Erythroblast (primary cell): ENCODE results near the gene RELT.
"Not testable (repeated sequence)": the region's sequence is repeated elsewhere in the genome, so short reads cannot be mapped to it uniquely, and the experiment has no call there.

Experiments used
- DNase-seq, 2 experiments: peaks; one replicate each; lab custom pipeline; 2025; lab: John Stamatoyannopoulos, UW
- GATA1 ChIP-seq: IDR thresholded peaks from 2 replicates; pipeline ENCODE4 v1.6.1; 2011; ENCODE audit warnings: low read depth, mild to moderate bottlenecking, control low read depth, low read length, moderate library complexity
- POLR2A ChIP-seq: IDR thresholded peaks from 2 replicates; pipeline ENCODE4 v1.6.1; 2011; ENCODE audit warnings: mild to moderate bottlenecking, low read length

RELT gene

DNA sequence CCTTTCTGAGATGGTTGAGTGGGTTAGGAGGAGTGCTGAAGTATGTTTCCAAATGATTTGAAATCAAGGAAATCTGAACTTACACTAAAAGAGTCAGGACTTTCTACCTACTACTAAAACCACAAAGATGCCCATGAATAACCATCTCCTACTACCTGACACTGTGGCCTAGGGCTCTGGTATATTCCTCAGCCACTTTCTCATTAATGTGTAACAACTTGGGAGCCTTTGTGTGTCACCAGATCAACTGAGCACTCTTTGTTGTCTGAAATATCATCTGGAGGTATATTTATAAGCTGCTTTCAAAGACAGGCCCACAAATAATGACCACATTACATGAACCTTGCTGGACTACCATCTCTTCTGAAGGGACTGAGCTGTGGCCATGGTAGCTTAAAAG, 43.9 kb downstream of the RELT start:
- TF ChIP-seq GATA1 = no peak
- TF ChIP-seq POLR2A = no peak
- no peak for DNase-seq

GRCh38 chr11:73422886-73423285, 46.7 kb downstream of the RELT start:
- DNase-seq = no peak
- TF ChIP-seq POLR2A = no peak
- TF ChIP-seq GATA1 = no peak

- TF ChIP-seq GATA1 = no peak
- no peak for TF ChIP-seq POLR2A
- DNase-seq = no peak
Measured at GRCh38 chr11:73423506-73423905, 47.3 kb downstream of the RELT start.

GRCh38 chr11:73425108-73425507, 48.9 kb downstream of the RELT start:
- DNase-seq = no peak
- TF ChIP-seq GATA1 = no peak
- no peak for TF ChIP-seq POLR2A

GRCh38 chr11:73426219-73426850, 50.1 kb downstream of the RELT start:
- TF ChIP-seq GATA1 (no peak), POLR2A (no peak)
- no peak for DNase-seq

GRCh38 chr11:73428227-73428626, 52.0 kb downstream of the RELT start:
- no peak for TF ChIP-seq POLR2A
- TF ChIP-seq GATA1 = no peak
- DNase-seq = no peak

- TF ChIP-seq GATA1 (no peak), POLR2A (no peak)
- DNase-seq = no peak
Measured at GRCh38 chr11:73428699-73429098, 52.5 kb downstream of the RELT start.

DNA sequence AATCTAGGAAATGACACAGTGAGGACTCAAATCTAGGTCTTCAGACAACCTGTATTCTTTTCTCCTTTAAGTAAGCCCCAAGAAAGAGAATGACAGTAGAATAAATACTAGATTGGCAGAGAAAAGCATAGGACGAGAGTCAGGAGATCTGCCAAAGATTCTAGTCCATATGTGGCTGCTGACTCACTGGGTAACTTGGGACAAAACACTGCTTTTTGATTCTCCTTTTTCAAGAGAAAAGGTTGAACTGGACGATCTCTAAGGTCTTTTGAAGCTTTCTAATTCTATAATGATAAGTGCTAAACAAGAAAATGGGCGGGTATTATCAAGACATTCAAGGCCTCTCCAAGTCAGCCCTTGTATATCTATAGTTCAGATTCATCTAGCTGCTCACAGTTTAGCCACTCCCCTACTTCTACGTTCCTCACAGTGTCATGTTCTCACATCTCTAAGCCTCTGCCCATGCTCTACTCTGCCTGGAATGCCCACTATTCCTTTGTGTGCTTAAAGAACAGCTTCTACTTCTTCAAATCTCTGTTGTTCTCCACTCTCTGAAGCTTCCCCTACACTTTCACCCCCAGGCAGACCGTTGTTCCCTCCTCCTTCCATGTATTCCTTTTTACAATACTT, 53.0 kb downstream of the RELT start:
- TF ChIP-seq POLR2A = no peak
- no peak for TF ChIP-seq GATA1
- peak; percentile 8 to 10 for DNase-seq

DNA sequence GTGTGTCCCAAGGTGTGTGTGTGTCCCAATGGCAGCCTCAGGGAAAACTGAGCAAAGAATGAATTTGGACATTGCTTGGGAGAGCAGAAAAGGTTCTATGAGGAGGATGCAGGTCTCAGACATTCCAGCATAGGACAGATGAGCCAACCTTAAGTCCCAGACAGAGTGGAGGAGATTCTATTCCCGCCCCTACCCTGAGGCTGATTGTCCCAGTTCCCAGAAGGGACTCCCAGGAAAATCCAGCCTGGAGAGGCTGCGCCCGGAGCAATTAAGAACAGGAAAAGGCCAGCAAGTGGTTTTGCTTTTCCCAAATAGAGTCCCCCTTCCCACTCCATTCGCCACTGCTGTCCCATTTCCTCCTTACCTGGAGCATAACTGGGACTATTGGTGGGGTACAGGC, 54.1 kb downstream of the RELT start:
- TF ChIP-seq GATA1 (no peak), POLR2A (no peak)
- no peak for DNase-seq

DNA sequence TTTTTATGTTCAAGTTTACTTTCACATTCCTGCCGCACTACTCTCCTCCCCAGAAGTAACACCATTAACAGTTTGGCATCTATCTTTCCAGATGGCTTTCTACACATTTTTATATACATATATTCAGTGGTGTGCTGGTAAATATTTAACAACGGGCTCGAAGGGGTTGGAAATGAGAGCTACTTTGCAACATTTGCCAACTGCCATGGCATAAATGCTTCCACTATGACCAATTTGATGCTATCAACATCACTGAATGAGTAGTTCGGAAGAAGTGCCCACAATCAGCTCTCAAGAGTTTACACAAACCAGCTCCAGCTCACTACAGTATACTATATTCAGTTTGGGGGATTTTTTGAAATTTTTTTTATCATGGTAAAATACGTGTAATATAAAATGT, 55.2 kb downstream of the RELT start:
- TF ChIP-seq GATA1 (no peak), POLR2A (no peak)
- no peak for DNase-seq

DNA sequence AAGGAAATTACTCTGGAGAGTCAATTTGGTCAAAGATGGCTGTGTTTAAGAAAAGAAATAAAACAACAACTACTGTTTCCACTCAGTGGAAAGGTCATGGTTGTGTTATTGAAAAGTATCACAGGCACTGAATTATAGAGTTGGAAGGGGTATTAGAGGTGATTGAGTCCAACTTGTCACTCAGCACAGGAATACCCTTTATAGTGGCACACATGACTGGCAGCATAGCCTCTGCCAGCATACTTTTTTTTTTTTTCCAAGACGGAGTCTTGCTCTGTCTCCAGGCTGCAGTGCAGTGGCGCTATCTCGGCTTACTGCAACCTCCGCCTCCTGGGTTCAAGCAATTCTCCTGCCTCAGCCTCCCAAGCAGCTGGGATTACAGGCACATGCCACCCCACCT, 60.7 kb downstream of the RELT start:
- not testable (repeated sequence) for DNase-seq

DNA sequence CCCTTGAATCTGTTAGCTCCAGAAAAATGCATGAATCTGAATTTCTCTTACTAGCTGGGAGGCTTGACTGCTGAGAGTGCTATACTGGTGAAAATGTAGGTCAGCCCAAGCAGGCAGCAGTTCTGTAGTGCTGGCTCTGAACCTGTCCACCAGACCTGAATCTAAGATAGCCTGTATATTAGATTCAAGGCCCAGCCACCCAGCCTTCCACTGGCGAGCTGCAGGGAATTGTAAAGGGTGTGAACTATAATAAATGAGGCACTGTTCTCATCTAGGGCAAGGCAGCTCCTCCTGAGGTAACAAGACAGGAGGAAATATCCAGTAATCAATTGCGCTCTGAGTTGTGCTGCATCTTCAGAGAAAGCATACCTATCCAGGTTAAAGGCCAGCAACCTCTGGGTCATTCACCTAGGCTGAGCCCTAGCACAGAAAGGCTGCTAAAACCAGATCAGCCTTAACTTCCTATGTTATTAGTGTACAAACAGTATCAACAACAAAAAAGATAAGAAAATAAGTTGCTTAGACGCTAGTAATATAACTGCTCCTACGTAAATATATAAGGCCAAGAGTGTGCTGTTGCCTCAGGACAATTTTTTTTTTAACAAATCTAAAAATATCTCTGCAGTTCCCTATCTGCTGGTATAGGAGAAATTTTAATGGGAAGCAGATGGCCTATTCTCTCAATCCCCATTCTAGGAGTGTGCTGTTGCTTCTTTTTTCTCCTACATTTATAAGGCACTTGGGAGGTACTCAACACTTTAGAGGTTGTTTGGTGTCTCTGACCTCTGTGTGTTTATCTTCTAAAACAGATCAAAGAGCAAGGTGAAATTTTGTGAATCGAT, 63.0 kb downstream of the RELT start:
- no peak for TF ChIP-seq GATA1
- TF ChIP-seq POLR2A = no peak

DNA sequence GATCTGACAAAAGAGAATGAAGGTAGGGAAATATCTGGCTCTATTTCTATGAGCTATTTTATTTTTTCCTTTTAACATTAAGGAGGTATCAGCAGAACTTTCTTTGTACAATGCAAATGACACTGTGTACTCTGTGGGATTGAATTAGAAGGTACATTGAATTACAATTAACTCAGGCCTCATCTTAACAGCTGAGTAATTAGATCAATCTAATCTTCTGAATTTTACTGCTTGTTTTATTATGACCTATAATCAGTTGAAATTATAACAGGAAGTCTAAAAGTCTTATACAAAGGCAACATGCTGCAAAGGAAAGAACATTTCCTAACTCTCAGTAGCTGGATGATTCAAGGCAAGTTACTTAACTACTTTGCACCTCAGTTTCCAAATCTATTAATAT, 69.8 kb downstream of the RELT start:
- TF ChIP-seq GATA1 (no peak), POLR2A (no peak)
- no peak for DNase-seq

More for the DNA sequence above, 63.0 kb downstream of the RELT start:
- DNase-seq = no peak

DNA sequence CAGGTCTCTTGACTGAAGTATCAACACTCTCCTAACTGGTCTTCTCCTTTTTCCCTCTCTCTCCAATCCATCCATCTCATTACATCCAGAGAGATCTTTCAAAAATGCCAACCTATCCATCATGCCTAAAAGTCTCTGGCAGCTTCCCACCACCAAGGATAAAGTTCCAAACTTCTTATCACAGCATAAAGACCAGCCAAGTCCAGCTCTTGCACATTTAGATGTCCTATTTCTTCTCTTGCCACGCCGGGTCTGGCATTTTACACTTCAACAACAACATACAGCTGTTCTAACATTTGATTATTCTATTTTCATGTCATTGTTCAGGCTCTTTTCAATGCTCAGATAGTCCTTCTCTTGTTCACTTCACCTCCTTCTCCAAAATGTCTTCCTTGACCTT, 70.6 kb downstream of the RELT start:
- no peak for DNase-seq
- TF ChIP-seq GATA1 = no peak
